HCEC 1CT (cell line): Measurements from ENCODE around the gene HYAL1.

Experiments
- DNase-seq: peaks from one replicate; pipeline ENCODE4 v3.0.0-alpha.2; 2017

HYAL1 gene

DNA sequence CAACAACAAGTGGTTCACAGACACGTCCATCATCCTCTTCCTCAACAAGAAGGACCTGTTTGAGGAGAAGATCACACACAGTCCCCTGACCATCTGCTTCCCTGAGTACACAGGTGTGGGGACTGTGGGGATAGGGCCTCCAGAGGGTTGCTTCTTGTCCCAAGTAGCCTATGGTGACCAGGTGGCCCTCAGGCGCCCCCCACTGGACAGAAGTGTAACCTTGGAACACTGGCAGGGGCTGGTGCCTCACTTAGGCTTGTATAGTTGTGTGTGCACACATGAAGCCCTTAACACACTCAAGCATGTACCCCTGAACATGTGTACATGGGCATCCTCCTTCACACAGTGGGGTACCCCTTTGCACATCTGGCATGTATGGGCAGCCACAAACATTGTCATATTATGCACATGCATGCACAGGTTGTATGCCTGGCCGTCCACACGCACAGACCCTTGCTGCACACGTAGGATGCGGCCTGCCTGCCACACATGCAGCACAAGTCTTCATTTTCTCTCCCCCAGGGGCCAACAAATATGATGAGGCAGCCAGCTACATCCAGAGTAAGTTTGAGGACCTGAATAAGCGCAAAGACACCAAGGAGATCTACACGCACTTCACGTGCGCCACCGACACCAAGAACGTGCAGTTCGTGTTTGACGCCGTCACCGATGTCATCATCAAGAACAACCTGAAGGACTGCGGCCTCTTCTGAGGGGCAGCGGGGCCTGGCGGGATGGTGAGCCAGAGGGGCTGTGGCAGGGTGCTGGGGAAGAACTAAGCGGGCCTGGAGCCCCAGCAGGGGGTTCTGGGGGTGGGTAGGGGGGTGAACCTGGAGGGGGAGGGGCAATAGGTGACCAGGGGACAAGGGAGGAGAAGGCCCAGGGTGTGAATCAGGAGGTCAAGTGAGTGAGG, 46.1 kb downstream of the HYAL1 start:
- peak; percentile 15 for DNase-seq

- DNase-seq = no peak
Measured at GRCh38 chr3:50255251-50255615, 48.1 kb downstream of the HYAL1 start.

DNA sequence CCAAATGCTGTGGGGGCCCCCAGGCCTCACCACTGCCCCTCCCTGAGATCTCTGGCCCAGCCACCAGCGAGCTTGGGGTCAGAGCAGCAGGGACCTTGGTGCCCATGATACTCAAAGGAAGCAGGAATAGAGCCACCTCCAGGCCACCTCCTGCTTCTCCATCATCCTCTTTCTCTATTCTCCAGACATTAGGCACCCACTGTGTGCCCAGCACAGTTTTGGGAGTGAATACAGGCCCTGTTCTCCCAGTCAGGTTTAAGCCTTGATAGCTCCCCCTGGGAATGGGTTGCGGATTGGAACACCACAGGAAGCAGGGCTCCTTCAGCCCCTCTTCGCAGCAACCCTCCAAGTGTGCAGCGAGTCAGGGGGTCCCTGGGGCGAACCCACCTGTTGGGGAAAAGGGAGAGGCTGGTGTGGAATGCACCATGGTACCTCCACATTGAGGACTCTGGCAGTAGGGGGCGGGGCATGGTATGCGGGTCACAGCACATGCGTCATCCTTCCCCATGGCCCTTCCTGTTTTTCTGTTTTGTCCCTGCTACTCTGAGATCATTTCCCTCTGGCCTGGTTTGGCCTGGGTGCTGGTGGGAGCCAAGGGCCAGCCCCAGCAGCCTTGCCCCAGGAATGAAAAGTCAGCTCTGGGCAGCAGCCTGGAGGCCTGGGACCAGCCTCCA, 48.7 kb downstream of the HYAL1 start:
- DNase-seq = peak; percentile 73

GRCh38 chr3:50251220-50251619, 52.2 kb downstream of the HYAL1 start:
- peak; percentile 93 for DNase-seq

DNA sequence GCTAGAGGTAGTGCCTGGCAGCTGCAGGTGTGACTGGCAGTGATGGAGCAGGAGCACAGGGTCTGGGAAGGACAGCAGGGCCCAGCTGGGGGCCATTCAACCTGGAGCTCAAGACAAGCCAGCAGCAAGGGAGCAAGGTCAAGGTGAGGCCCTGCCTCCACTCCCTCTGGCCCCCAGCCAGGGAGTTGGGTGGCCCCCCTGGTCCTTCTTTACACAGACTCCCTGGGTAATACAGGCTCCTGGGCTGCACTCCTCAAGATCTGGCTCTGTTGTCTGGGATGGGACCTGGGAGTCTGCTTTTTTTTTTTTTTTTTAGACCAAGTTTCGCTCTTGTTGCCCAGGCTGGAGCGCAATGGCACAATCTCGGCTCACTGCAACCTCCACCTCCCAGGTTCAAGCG, 52.9 kb downstream of the HYAL1 start:
- DNase-seq = no peak
